D721Med (cell line): Measurements from ENCODE around the gene HNRNPC.

Experiments
- DNase-seq: peaks from one replicate; pipeline ENCODE4 v3.0.0; 2011; ENCODE audit warnings: low spot score; ENCODE audit not compliant: insufficient read length
- FAIRE-seq: peaks from 2 replicates; lab custom pipeline; 2011; peaks lifted over from hg19 to GRCh38; lab: Jason Lieb, UNC
- CTCF ChIP-seq: IDR thresholded peaks from 2 replicates; pipeline ENCODE4 v1.5.1; 2012; ENCODE audit warnings: mild to moderate bottlenecking, control low read depth; ENCODE audit not compliant: insufficient read depth; ENCODE audit errors: missing control alignments

The HNRNPC gene

GRCh38 chr14:21202463-21203358, 66.5 kb downstream of the HNRNPC start:
- no peak for DNase-seq

GRCh38 chr14:21201732-21202462, 67.3 kb downstream of the HNRNPC start:
- DNase-seq (no peak), FAIRE-seq (no peak)
- TF ChIP-seq CTCF, result no peak

More at GRCh38 chr14:21202463-21203358, 66.5 kb downstream of the HNRNPC start:
- TF ChIP-seq CTCF, result no peak
- no peak for FAIRE-seq

- FAIRE-seq (no peak), DNase-seq (no peak)
- TF ChIP-seq CTCF, result no peak
Observed at GRCh38 chr14:21200752-21201461, 68.3 kb downstream of the HNRNPC start.

GRCh38 chr14:21199611-21200560, 69.4 kb downstream of the HNRNPC start:
- no peak for TF ChIP-seq CTCF
- no peak for DNase-seq
- no peak for FAIRE-seq

- DNase-seq, result no peak
- FAIRE-seq, result no peak
- no peak for TF ChIP-seq CTCF
Observed at GRCh38 chr14:21197418-21198205, 71.6 kb downstream of the HNRNPC start.
